Testis (tissue), 3 donors: ENCODE data around the gene PDE6D. TPM values are rescaled to one million over a fixed set of nuclear protein-coding genes. Genes with fewer than 3 reads are reported as not detected.

Experiments
- DNase-seq: peaks from one replicate; pipeline ENCODE4 v3.0.0-alpha.2; 2019
- H3K27ac ChIP-seq, 2 donors: fragments of 200-600 bp; sonication (generic); one replicate each; pipeline ENCODE4 v1.5.1; 2019
- H3K27me3 ChIP-seq: fragments of 200-600 bp; sonication (generic); one replicate; pipeline ENCODE4 v1.5.1; 2019
- H3K36me3 ChIP-seq: fragments of 200-600 bp; sonication (generic); one replicate; pipeline ENCODE4 v1.5.1; 2017; ENCODE audit warnings: low read depth; ENCODE audit errors: missing control alignments
- H3K4me1 ChIP-seq: fragments of 200-600 bp; sonication (generic); one replicate; pipeline ENCODE4 v1.5.1; 2019
- H3K4me3 ChIP-seq, 2 donors: fragments of 200-600 bp; sonication (generic); one replicate each; pipeline ENCODE4 v1.5.1; 2017 to 2019
- H3K9me3 ChIP-seq: fragments of 200-600 bp; sonication (generic); one replicate; pipeline ENCODE4 v1.5.1; 2017
- POLR2A ChIP-seq: fragments of 450-650 bp; IDR thresholded peaks from one replicate; pipeline ENCODE4 v1.6.1; 2017; ENCODE audit warnings: antibody characterized with exemption, mild to moderate bottlenecking, moderate library complexity
- WGBS, 2 donors: methylation state at CpG; one replicate each; pipeline ENCODE4 v1.1.5; 2018; 5-methylcytosine and 5-hydroxymethylcytosine counted together
- intact Hi-C: fragments of 100-400 bp; cut with DNase I; formaldehyde crosslinking; loops from one replicate; pipeline ENCODE4 v1.15.1; 2023; ENCODE audit warnings: low total_unique reads
- polyA plus RNA-seq: library from polyadenylated mRNA; stranded (reverse); fragments of 350-450 nt; fragmentation: Illumina TruSeq; extraction: RNeasy Lipid Tissue Mini Kit (QIAGEN cat#74804); gene quantifications from one replicate; pipeline ENCODE4 v1.2.3, GENCODE V29; 2014; ENCODE audit warnings: low read depth, low replicate concordance; ENCODE audit not compliant: insufficient read depth
- total RNA-seq, 2 donors: library from RNA; depleted of rRNA; stranded (reverse); fragments of >200 nt; gene quantifications; one replicate each; pipeline ENCODE4 v1.2.3, GENCODE V29; 2016
- TF ChIP-seq, protein P1 (sequence below), 3 experiments: fragments of 450-650 bp in 2 of 3; fragments of 200-600 bp in 1 of 3; sonication (generic) in 1 of 3; IDR thresholded peaks; one replicate each; pipeline ENCODE4 v1.5.1; 2016 to 2019; ENCODE audit warnings: antibody characterized with exemption in 3 of 3, mild to moderate bottlenecking in 2 of 3, moderate library complexity in 1 of 3

Gene PDE6D
- total and polyA plus RNA-seq, 3 donors from 2014 or later: 39.9 to 102 (median 66.5) TPM

DNA sequence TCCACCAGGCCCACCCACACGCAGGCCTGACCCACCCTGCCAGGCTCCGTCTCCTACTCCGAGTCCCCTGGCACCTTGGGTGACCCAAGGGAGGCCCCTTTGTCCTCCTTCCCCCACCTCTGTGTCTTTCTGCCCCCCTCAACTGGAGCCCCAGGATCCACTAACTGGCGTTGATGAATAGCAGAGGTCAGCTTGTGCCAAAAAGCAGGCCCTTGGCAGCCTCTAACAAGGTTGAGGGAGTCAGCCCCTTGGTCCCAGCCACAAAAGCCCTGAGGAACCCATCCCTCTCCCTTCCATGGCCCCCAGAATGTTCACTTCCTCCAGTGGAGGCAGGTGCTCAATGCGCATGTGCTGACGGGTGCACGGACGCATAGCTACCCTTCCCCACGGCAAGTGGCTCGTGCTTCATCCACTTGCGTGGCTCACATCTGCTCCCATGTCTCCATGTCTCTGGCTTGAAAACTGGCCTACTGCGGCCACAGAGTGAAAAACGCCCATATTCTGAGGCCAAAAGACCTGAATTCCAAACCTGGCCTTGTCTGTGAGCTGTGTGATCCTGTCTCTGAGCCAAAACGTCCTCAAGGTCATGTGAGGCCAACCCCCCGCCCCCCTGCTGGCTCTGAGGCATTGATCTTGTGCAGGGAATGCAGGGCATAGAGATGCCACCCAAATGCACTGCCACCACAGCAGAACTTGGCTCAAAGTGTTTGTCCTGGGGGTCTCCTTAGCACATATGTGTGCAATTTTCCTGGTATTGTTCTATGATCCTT is 91.8 kb downstream of the PDE6D start:
- TF ChIP-seq, protein P1, sequence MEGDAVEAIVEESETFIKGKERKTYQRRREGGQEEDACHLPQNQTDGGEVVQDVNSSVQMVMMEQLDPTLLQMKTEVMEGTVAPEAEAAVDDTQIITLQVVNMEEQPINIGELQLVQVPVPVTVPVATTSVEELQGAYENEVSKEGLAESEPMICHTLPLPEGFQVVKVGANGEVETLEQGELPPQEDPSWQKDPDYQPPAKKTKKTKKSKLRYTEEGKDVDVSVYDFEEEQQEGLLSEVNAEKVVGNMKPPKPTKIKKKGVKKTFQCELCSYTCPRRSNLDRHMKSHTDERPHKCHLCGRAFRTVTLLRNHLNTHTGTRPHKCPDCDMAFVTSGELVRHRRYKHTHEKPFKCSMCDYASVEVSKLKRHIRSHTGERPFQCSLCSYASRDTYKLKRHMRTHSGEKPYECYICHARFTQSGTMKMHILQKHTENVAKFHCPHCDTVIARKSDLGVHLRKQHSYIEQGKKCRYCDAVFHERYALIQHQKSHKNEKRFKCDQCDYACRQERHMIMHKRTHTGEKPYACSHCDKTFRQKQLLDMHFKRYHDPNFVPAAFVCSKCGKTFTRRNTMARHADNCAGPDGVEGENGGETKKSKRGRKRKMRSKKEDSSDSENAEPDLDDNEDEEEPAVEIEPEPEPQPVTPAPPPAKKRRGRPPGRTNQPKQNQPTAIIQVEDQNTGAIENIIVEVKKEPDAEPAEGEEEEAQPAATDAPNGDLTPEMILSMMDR (IDR thresholded peaks at IDR 0.05): no peak
- TF ChIP-seq POLR2A: no peak
- H3K27me3 ChIP-seq: no peaks in the 10 kb centered on the region
- H3K27ac ChIP-seq: no peak overlapping the region
- H3K4me1 ChIP-seq: no peaks in the 10 kb centered on the region
- 78 to 81% methylated on average over 12 to 15 of the region's 15 CpGs for WGBS, 2 donors
- no peaks in the 10 kb centered on the region for H3K36me3 ChIP-seq
- H3K9me3 ChIP-seq: no peaks in the 10 kb centered on the region
- no peak overlapping the region for H3K4me3 ChIP-seq
- intact Hi-C loops: no loop called here
- DNase-seq: no peak

DNA sequence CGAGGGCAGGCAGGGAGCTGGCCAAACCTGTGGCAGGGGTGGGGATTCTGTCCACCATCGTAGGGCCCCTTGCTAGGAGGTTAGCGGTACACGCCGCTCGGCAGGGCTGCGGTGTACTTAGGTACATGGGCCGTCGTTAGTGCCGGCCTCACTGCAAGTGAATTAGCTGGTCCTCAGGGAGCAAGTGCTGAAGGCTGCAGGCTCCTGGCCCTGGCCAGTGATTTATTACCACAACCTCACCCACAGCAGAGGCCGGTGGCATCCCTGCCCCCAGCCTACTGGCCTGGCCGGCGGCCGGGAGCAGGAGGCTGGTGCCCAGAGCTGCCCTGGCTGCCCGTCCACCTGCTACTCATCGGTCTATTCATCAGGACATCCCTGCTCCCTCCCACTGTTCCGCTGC is 92.4 kb downstream of the PDE6D start:
- no peak for TF ChIP-seq POLR2A
- TF ChIP-seq, protein P1 (IDR thresholded peaks at IDR 0.05): no peak
- WGBS, 2 donors: 84 to 90% methylated on average over 7 to 13 of the region's 17 CpGs
- no peak for DNase-seq
- no peaks in the 10 kb centered on the region for H3K9me3 ChIP-seq
- no peak overlapping the region for H3K27ac ChIP-seq
- H3K4me3 ChIP-seq: no peak overlapping the region
- no peaks in the 10 kb centered on the region for H3K4me1 ChIP-seq
- no peaks in the 10 kb centered on the region for H3K36me3 ChIP-seq
- intact Hi-C loops: no loop called here
- H3K27me3 ChIP-seq: no peaks in the 10 kb centered on the region

DNA sequence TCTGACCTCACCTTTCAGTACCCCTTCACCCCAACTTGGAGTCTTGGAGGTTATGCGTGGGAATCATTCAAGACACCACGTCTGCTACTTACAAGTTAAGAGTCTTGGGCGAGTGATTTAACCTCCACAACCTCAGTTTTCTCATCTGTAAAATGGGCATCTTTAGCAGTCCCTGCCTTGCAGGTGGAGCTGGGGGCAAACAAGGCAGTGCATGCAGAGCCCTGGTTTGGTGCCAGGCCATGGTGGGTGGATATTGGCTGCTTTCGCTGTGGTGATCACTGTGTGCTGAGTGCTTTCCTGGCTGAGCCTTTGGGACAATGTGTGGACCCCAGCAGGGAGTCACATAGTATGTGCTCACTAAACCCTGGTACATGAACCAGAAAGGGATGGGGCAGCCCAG is 93.1 kb downstream of the PDE6D start:
- Histone ChIP-seq H3K9me3 (no peaks in the 10 kb centered on the region), H3K4me1 (no peaks in the 10 kb centered on the region), H3K36me3 (no peaks in the 10 kb centered on the region), H3K4me3 (no peak overlapping the region), H3K27ac (no peak overlapping the region), H3K27me3 (no peaks in the 10 kb centered on the region)
- TF ChIP-seq, protein P1 (IDR thresholded peaks at IDR 0.05): no peak
- no peak for TF ChIP-seq POLR2A
- DNase-seq: no peak
- intact Hi-C loops: no loop called here
- WGBS, 2 donors: 79 to 97% methylated on average over 4 of the region's 4 CpGs

DNA sequence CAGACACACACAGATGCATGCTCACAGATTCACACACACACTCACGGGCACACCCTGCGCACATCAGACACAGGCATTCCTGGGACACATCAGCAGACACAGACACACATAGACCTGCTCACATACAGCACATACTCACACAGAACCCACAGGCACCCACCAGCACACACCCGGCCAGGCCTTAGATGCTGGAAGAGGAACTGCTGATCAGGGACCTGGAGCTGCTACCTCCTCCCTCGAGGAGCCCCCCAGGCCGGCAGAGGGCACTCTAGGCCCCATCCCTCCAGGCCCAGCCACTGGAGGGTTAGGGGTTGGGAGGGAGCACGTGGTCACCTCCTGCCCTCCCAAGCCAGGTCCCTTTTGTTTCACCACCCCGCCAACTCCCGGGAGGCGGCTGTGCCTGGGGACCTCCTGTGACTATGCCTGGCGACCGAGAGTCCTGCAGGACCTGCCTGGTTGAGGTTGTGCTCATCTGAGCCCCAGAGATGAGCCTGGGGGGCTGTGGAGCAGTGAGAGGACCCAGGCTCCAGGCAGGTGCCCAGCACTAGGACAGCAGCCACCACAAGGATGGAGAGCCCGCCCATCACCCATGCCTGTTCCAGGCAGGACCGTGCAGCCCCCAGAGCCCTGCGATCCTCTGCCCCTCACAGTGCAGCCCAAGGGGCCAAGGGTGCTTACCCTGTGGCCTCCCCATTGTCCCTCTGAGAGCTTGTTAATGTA is 93.8 kb downstream of the PDE6D start:
- Histone ChIP-seq H3K27me3 (no peaks in the 10 kb centered on the region), H3K4me1 (no peaks in the 10 kb centered on the region), H3K4me3 (no peak overlapping the region), H3K27ac (no peak overlapping the region), H3K36me3 (no peaks in the 10 kb centered on the region), H3K9me3 (no peaks in the 10 kb centered on the region)
- no peak for DNase-seq
- intact Hi-C loops: no loop called here
- TF ChIP-seq, protein P1 (IDR thresholded peaks at IDR 0.05): peak in 2 of 3 experiments; percentile 6 to 29
- no peak for TF ChIP-seq POLR2A
- WGBS, 2 donors: 42 to 63% methylated on average over 7 to 11 of the region's 14 CpGs
